HG02588 (cell line): Measurements from ENCODE around the gene KLHL17.

Experiments used
- ATAC-seq: cut with Tn5 transposase; IDR thresholded peaks from one replicate; pipeline ENCODE4 v1.9.1; 2021; ENCODE audit warnings: mild to moderate bottlenecking, moderate library complexity; ENCODE audit not compliant: unreplicated experiment

Gene KLHL17

GRCh38 chr1:921011-921837, 39.2 kb upstream of the KLHL17 start:
- no peak for ATAC-seq

- ATAC-seq, result no peak
These were observed 37.0 kb upstream of the KLHL17 start, which contains the start of gene SAMD11 for GRCh38 chr1:923131-923990. Gene SAMD11 (plus strand): TSS chr1:923923. CDS start chr1:924432, 509 bp downstream.

GRCh38 chr1:923991-924655, 36.3 kb upstream of the KLHL17 start:
- no peak for ATAC-seq

GRCh38 chr1:924656-925560, 35.5 kb upstream of the KLHL17 start:
- no peak for ATAC-seq

- ATAC-seq, result no peak
These were observed 34.6 kb upstream of the KLHL17 start for GRCh38 chr1:925561-926421.

- ATAC-seq, result no peak
These were observed 33.1 kb upstream of the KLHL17 start for GRCh38 chr1:927234-927633.

GRCh38 chr1:927748-928147, 32.6 kb upstream of the KLHL17 start:
- ATAC-seq, result no peak

GRCh38 chr1:928825-929661, 31.3 kb upstream of the KLHL17 start:
- ATAC-seq, result no peak

- ATAC-seq, result no peak
These were observed 30.4 kb upstream of the KLHL17 start for GRCh38 chr1:929712-930632.

- ATAC-seq, result no peak
These were observed 29.7 kb upstream of the KLHL17 start for GRCh38 chr1:930633-931138.

- ATAC-seq, result no peak
These were observed 28.8 kb upstream of the KLHL17 start for GRCh38 chr1:931380-932172.

GRCh38 chr1:932173-932510, 28.2 kb upstream of the KLHL17 start:
- no peak for ATAC-seq

- no peak for ATAC-seq
These were observed 27.4 kb upstream of the KLHL17 start for GRCh38 chr1:932776-933602.

- no peak for ATAC-seq
These were observed 26.8 kb upstream of the KLHL17 start for GRCh38 chr1:933603-933940.

- ATAC-seq, result no peak
These were observed 25.2 kb upstream of the KLHL17 start for GRCh38 chr1:934991-935750.
